AG09319 (cell line): Measurements from ENCODE around the gene PCDHB10.
"Not testable (repeated sequence)": the region's sequence is repeated elsewhere in the genome, so short reads cannot be mapped to it uniquely, and the experiment has no call there.

Source experiments
- DNase-seq: peaks from one replicate; pipeline ENCODE4 v3.0.0-alpha.2; 2010; ENCODE audit warnings: low read depth; ENCODE audit errors: extremely low read depth
- CTCF ChIP-seq: IDR thresholded peaks from 2 replicates; pipeline ENCODE4 v1.5.1; 2011; ENCODE audit warnings: low read depth, mild to moderate bottlenecking, inconsistent platforms, low read length, moderate library complexity

PCDHB10 gene

DNA sequence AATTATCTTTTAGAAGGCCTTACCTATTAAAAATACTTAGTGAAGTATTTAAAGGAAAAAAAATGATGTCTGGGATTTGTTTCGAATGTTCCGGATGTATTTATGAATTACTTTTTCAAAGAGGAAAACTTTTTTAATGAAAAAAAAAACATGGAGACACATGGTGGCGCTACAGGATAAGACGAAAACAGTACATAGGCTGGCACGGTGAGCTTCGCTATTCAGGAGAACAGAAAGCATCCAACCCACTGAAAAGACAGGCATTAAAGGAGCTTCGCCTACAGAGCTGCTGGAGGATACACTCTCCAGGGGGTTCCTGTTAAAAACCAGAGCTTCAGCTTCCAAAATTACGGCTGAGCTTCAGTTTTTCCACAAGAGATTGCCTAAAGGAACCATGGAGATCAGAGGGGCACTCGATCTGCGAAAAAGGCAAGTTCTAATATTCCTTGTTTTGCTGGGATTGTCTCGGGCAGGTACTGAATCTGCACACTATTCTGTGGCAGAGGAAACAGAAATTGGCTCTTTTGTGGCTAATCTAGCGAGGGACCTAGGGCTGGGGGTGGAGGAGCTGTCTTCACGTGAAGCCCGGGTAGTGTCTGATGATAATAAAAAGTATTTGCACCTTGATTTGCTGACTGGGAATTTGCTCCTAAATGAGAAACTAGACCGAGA lies 31.1 kb downstream of the PCDHB10 start, which contains the start of gene PCDHB14:
TSS of gene PCDHB14 (plus strand) at position 232 of the 672 bp plus-strand sequence. CDS start at position 395, 163 bp downstream.
- DNase-seq, result no peak
- TF ChIP-seq CTCF, result no peak

- DNase-seq, result not testable (repeated sequence)
These were observed 32.7 kb downstream of the PCDHB10 start for GRCh38 chr5:141224844-141225243.

DNA sequence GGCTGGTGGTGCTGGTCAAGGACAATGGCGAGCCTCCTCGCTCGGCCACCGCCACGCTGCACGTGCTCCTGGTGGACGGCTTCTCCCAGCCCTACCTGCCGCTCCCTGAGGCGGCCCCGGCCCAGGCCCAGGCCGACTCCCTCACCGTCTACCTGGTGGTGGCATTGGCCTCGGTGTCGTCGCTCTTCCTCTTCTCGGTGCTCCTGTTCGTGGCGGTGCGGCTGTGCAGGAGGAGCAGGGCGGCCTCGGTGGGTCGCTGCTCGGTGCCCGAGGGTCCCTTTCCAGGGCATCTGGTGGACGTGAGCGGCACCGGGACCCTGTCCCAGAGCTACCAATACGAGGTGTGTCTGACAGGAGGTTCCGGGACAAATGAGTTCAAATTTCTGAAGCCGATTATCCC lies 33.3 kb downstream of the PCDHB10 start:
- DNase-seq, result not testable (repeated sequence)

DNA sequence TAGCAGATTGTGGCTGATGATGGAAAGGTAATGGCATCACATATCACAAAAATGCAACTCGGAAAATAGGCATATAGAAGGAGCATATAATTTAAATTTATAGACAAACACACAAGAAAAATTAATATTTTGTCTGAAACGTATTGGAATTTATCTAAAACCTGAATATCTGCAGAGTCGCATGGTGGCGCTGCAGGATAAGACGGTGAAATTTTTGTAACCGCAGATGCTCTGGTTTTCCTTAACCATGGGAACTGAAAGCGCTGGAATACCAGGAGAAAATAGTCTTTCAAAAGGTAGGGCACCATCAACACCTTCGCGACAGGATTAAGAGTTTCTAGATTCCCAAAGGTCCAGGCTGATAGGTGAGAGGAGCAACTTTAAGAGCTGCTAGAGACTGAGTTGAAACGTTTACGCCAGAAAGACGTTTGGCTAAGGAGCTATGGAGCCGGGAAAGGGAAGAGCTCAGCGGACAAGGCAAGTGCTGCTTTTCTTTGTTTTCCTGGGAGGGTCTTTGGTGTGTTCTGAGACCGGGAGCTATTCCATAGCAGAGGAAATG lies 42.0 kb downstream of the PCDHB10 start:
- TF ChIP-seq CTCF, result peak; percentile 5
- no peak for DNase-seq

DNA sequence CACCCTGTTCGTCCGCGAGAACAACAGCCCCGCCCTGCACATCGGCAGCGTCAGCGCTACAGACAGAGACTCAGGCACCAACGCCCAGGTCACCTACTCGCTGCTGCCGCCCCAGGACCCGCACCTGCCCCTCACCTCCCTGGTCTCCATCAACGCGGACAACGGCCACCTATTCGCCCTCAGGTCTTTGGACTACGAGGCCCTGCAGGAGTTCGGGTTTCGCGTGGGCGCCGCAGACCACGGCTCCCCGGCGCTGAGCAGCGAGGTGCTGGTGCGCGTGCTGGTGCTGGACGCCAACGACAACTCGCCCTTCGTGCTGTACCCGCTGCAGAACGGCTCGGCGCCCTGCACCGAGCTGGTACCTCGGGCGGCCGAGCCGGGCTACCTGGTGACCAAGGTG lies 43.8 kb downstream of the PCDHB10 start:
- not testable (repeated sequence) for DNase-seq

DNA sequence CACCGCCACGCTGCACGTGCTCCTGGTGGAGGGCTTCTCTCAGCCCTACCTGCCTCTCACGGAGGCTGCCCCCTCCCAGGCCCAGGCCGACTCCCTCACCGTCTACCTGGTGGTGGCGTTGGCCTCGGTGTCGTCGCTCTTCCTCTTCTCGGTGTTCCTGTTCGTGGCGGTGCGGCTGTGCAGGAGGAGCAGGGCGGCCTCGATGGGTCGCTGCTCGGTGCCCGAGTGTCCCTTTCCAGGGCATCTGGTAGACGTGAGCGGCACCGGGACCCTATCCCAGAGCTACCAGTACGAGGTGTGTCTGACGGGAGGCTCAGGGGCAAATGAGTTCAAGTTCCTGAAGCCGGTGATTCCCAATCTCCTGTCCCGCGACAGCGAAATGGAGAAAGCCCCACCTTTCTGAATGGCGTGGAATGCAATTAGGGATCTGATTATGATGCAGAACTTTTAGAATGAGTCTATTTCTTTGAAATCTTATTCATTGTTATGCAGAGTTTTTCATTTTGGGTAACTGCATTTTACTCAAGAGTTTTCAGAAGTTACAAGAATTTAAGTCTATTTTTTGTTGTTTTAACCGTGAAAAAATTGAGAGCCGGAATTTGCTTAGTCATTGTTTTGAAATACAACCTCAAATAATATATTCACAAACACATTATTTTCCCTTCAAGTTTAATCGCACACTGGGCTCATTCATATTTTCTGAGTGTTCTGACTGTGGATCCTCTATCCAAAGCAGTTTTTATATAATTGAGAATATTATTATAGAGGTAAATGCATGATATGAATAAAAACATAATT lies 44.6 kb downstream of the PCDHB10 start:
- DNase-seq, result no peak
- no peak for TF ChIP-seq CTCF

DNA sequence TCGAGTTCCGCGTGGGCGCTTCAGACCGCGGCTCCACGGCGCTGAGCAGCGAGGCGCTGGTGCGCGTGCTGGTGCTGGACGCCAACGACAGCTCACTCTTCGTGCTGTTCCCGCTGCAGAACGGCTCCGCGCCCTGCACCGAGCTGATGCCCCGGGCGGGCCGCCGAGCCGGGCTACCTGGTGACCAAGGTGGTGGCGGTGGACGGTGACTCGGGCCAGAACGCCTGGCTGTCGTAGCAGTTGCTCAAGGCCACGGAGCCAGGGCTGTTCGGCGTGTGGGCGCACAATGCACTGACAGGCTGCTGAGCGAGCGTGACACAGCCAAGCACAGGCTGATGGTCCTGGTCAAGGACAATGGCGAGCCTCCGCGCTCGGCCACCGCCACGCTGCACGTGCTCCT lies 49.3 kb downstream of the PCDHB10 start:
- DNase-seq, result no peak
- TF ChIP-seq CTCF, result no peak
